Urothelium cell line (cell line): Measurements from ENCODE around the gene ACAN.

ENCODE experiments used
- DNase-seq: peaks from one replicate; pipeline ENCODE4 v3.0.0; 2011; ENCODE audit warnings: low spot score, mixed read lengths
- FAIRE-seq: peaks from 2 replicates; lab custom pipeline; 2011; peaks lifted over from hg19 to GRCh38; lab: Jason Lieb, UNC

The ACAN gene

GRCh38 chr15:88803241-88803919 lies at the start of gene ACAN:
Gene ACAN (plus strand): TSS chr15:88803436. CDS start chr15:88836207, 32,771 bp downstream.
- FAIRE-seq, result no peak

GRCh38 chr15:88756521-88756920 lies 46.7 kb upstream of the ACAN start:
- FAIRE-seq (no peak), DNase-seq (no peak)

More at GRCh38 chr15:88803241-88803919, at the start of gene ACAN:
- DNase-seq, result peak; percentile 55

- DNase-seq (no peak), FAIRE-seq (no peak)
Measured at GRCh38 chr15:88756921-88757320, 46.3 kb upstream of the ACAN start.

GRCh38 chr15:88759872-88760271 lies 43.4 kb upstream of the ACAN start:
- no peak for FAIRE-seq

GRCh38 chr15:88764448-88764847 lies 38.8 kb upstream of the ACAN start:
- FAIRE-seq (no peak), DNase-seq (no peak)

More at GRCh38 chr15:88759872-88760271, 43.4 kb upstream of the ACAN start:
- DNase-seq, result no peak

- FAIRE-seq, result no peak
Measured at GRCh38 chr15:88765212-88765611, 38.0 kb upstream of the ACAN start.

GRCh38 chr15:88769161-88769971 lies 33.9 kb upstream of the ACAN start:
- DNase-seq, result no peak
- peak; percentile 53 for FAIRE-seq

More at GRCh38 chr15:88765212-88765611, 38.0 kb upstream of the ACAN start:
- no peak for DNase-seq

GRCh38 chr15:88775776-88776175 lies 27.5 kb upstream of the ACAN start:
- FAIRE-seq, result no peak
- no peak for DNase-seq

- FAIRE-seq (no peak), DNase-seq (no peak)
Measured at GRCh38 chr15:88776646-88777045, 26.6 kb upstream of the ACAN start.

- FAIRE-seq (no peak), DNase-seq (no peak)
Measured at GRCh38 chr15:88779944-88780343, 23.3 kb upstream of the ACAN start.

GRCh38 chr15:88782465-88782864 lies 20.8 kb upstream of the ACAN start:
- no peak for FAIRE-seq
- no peak for DNase-seq

- DNase-seq (no peak), FAIRE-seq (no peak)
Measured at GRCh38 chr15:88785217-88785616, 18.0 kb upstream of the ACAN start.

GRCh38 chr15:88788036-88788435 lies 15.2 kb upstream of the ACAN start:
- no peak for DNase-seq
- FAIRE-seq, result no peak

GRCh38 chr15:88788816-88789215 lies 14.4 kb upstream of the ACAN start:
- FAIRE-seq (no peak), DNase-seq (no peak)

- DNase-seq (no peak), FAIRE-seq (no peak)
Measured at GRCh38 chr15:88790486-88790885, 12.8 kb upstream of the ACAN start.

GRCh38 chr15:88791637-88792036 lies 11.6 kb upstream of the ACAN start:
- peak; percentile 53 for DNase-seq
- no peak for FAIRE-seq

GRCh38 chr15:88792342-88793282 lies 10.6 kb upstream of the ACAN start:
- peak; percentile 88 for FAIRE-seq
- peak; percentile 72 for DNase-seq

GRCh38 chr15:88794001-88794400 lies 9.2 kb upstream of the ACAN start:
- no peak for FAIRE-seq
- DNase-seq, result no peak

GRCh38 chr15:88797663-88798339 lies 5.4 kb upstream of the ACAN start:
- FAIRE-seq, result no peak
- no peak for DNase-seq

- DNase-seq, result no peak
- FAIRE-seq, result peak; percentile 80
Measured at GRCh38 chr15:88799341-88799740, 3.9 kb upstream of the ACAN start.
